A673 (cell line): ENCODE results near the gene ESR1. TPM values are rescaled to one million over a fixed set of nuclear protein-coding genes. Genes with fewer than 3 reads are reported as not detected.

Experiments used
- BruUV-seq: library from RNA; stranded (reverse); fragments of 400-500 nt; replicated peaks from 2 replicates; lab custom pipeline; 2021; lab: Mats Ljungman, UMichigan
- CTCF ChIA-PET: fragments of 300-600 bp; sonication (Branson Sonifier 250); formaldehyde crosslinking; loops from one replicate; lab custom pipeline; 2022; ENCODE audit warnings: antibody characterized with exemption; lab: Charles Lee
- POLR2A ChIA-PET: fragments of 300-600 bp; sonication (Branson Sonifier 250); formaldehyde crosslinking; loops from one replicate; lab custom pipeline; 2022; ENCODE audit warnings: antibody characterized with exemption; ENCODE audit not compliant: low non-redundant PET; lab: Charles Lee
- DNase-seq: peaks from one replicate; pipeline ENCODE4 v3.0.0-alpha.2; 2015; ENCODE audit warnings: low spot score
- H3K27ac ChIP-seq: fragments of 200-600 bp; sonication (generic); 2 replicates; pipeline ENCODE4 v1.5.1; 2016; ENCODE audit warnings: mixed run types, low read depth, mild to moderate bottlenecking, mixed read lengths, antibody characterized with exemption, low read length; ENCODE audit not compliant: poor library complexity, severe bottlenecking
- H3K27me3 ChIP-seq: fragments of 200-600 bp; sonication (generic); replicated peaks from 2 replicates; pipeline ENCODE4 v1.6.1; 2017; ENCODE audit warnings: mixed run types, low read depth, mild to moderate bottlenecking, mixed read lengths, antibody characterized with exemption, low read length; ENCODE audit not compliant: insufficient read depth, poor library complexity
- H3K36me3 ChIP-seq: fragments of 200-600 bp; sonication (generic); 2 replicates; pipeline ENCODE4 v1.6.1; 2016; ENCODE audit warnings: mixed run types, mild to moderate bottlenecking, mixed read lengths, antibody characterized with exemption, low read length; ENCODE audit not compliant: insufficient read depth, poor library complexity, severe bottlenecking
- H3K4me1 ChIP-seq: fragments of 200-600 bp; sonication (generic); 2 replicates; pipeline ENCODE4 v1.6.1; 2017; ENCODE audit warnings: mixed run types, mild to moderate bottlenecking, mixed read lengths, antibody characterized with exemption, low read length; ENCODE audit not compliant: insufficient read depth, poor library complexity, severe bottlenecking
- H3K4me3 ChIP-seq: fragments of 200-600 bp; sonication (generic); 2 replicates; pipeline ENCODE4 v1.5.1; 2016; ENCODE audit warnings: low read depth, mixed run types, mild to moderate bottlenecking, mixed read lengths, low read length; ENCODE audit not compliant: poor library complexity, severe bottlenecking
- H3K9me3 ChIP-seq: fragments of 200-600 bp; sonication (generic); 2 replicates; pipeline ENCODE4 v1.6.1; 2016; ENCODE audit warnings: mixed run types, low read depth, mild to moderate bottlenecking, mixed read lengths, antibody characterized with exemption, low read length; ENCODE audit not compliant: poor library complexity, severe bottlenecking
- CTCF ChIP-seq: fragments of 300-800, 200-600 bp; sonication (generic); conservative IDR thresholded peaks from 2 replicates; pipeline ENCODE4 v1.5.1; 2017; ENCODE audit warnings: low read depth, mild to moderate bottlenecking, antibody characterized with exemption, low read length, moderate library complexity, mixed read lengths
- EZH2 ChIP-seq: fragments of 200-600 bp; sonication (generic); IDR thresholded peaks from 2 replicates; pipeline ENCODE4 v1.6.1; 2017; ENCODE audit warnings: borderline replicate concordance, low read depth, mild to moderate bottlenecking, mixed read lengths, antibody characterized with exemption, low read length; ENCODE audit not compliant: poor library complexity, severe bottlenecking
- intact Hi-C: fragments of 100-400 bp; cut with micrococcal nuclease; formaldehyde crosslinking; loops from one replicate; pipeline ENCODE4 v1.10.0; 2022; ENCODE audit not compliant: unreplicated experiment
- total RNA-seq: library from RNA; stranded (reverse); gene quantifications from 2 replicates; pipeline ENCODE4 v1.2.3, GENCODE V29; 2021

ESR1 gene
- total RNA-seq, 1 experiment from 2014 or later: not detected

GRCh38 chr6:151822252-151823111 lies 15.0 kb downstream of the ESR1 start:
- ChIA-PET POLR2A (no interaction called here), CTCF (no interaction called here)
- BruUV-seq: no TSS peak
- no peak overlapping the region for H3K27ac ChIP-seq
- DNase-seq: no peak
- no peaks in the 10 kb centered on the region for H3K9me3 ChIP-seq
- no peaks in the 10 kb centered on the region for H3K4me1 ChIP-seq
- no peaks in the 10 kb centered on the region for H3K36me3 ChIP-seq
- no peak for TF ChIP-seq CTCF
- no peak for TF ChIP-seq EZH2
- H3K27me3 ChIP-seq: peaks cover 34% of the 10 kb centered on the region
- intact Hi-C loops: no loop called here
- H3K4me3 ChIP-seq: no peak overlapping the region

GRCh38 chr6:151826517-151827142 lies 19.1 kb downstream of the ESR1 start:
- no peaks in the 10 kb centered on the region for H3K9me3 ChIP-seq
- TF ChIP-seq EZH2 (no peak), CTCF (no peak)
- no peak for DNase-seq
- no peak overlapping the region for H3K4me3 ChIP-seq
- peaks cover 25% of the 10 kb centered on the region for H3K27me3 ChIP-seq
- CTCF ChIA-PET: no interaction called here
- intact Hi-C loops: no loop called here
- H3K36me3 ChIP-seq: no peaks in the 10 kb centered on the region
- H3K27ac ChIP-seq: no peak overlapping the region
- BruUV-seq: no TSS peak
- no peaks in the 10 kb centered on the region for H3K4me1 ChIP-seq
- POLR2A ChIA-PET: no interaction called here

GRCh38 chr6:151832710-151833109 lies 25.2 kb downstream of the ESR1 start:
- ChIA-PET POLR2A (no interaction called here), CTCF (no interaction called here)

More at GRCh38 chr6:151832710-151833109, 25.2 kb downstream of the ESR1 start:
- DNase-seq: no peak
- Histone ChIP-seq H3K27ac (no peak overlapping the region), H3K4me3 (no peak overlapping the region), H3K9me3 (no peaks in the 10 kb centered on the region), H3K27me3 (peaks cover 10% of the 10 kb centered on the region), H3K36me3 (no peaks in the 10 kb centered on the region), H3K4me1 (no peaks in the 10 kb centered on the region)
- intact Hi-C loops: no loop called here
- BruUV-seq: no TSS peak
- TF ChIP-seq EZH2: no peak
